ENCODE results near the gene HOXB6.

The HOXB6 gene

GRCh38 chr17:48564188-48565021 is 40.4 kb downstream of the HOXB6 start:
- no peak for DNase-seq

GRCh38 chr17:48563867-48564187 is 41.0 kb downstream of the HOXB6 start:
- DNase-seq: no peak

- no peak for DNase-seq
These were observed 41.4 kb downstream of the HOXB6 start for GRCh38 chr17:48563385-48563838.

GRCh38 chr17:48562934-48563333 is 41.9 kb downstream of the HOXB6 start:
- DNase-seq: no peak

GRCh38 chr17:48561884-48562810 is 42.6 kb downstream of the HOXB6 start:
- no peak for DNase-seq

- no peak for DNase-seq
These were observed 44.7 kb downstream of the HOXB6 start for GRCh38 chr17:48559840-48560817.

- DNase-seq: no peak
These were observed 45.5 kb downstream of the HOXB6 start for GRCh38 chr17:48559122-48559839.

GRCh38 chr17:48558831-48559121 is 46.0 kb downstream of the HOXB6 start:
- DNase-seq: no peak

- no peak for DNase-seq
These were observed 46.5 kb downstream of the HOXB6 start for GRCh38 chr17:48558057-48558830.

GRCh38 chr17:48556576-48557401 is 48.0 kb downstream of the HOXB6 start:
- DNase-seq: no peak

GRCh38 chr17:48556229-48556575 is 48.6 kb downstream of the HOXB6 start:
- DNase-seq: no peak

- no peak for DNase-seq
These were observed 49.2 kb downstream of the HOXB6 start for GRCh38 chr17:48555258-48556228.

GRCh38 chr17:48554412-48555257 is 50.2 kb downstream of the HOXB6 start:
- no peak for DNase-seq

GRCh38 chr17:48553826-48554225 is 51.0 kb downstream of the HOXB6 start:
- no peak for DNase-seq

GRCh38 chr17:48553190-48553547 is 51.6 kb downstream of the HOXB6 start:
- no peak for DNase-seq

- DNase-seq: no peak
These were observed 52.2 kb downstream of the HOXB6 start for GRCh38 chr17:48552466-48553189.

- no peak for DNase-seq
These were observed 53.0 kb downstream of the HOXB6 start for GRCh38 chr17:48551596-48552465.
